K562 (cell line): ENCODE measurements around the gene BNC1. TPM values are rescaled to one million over a fixed set of nuclear protein-coding genes. Genes with fewer than 3 reads are reported as not detected.
A peak's percentile ranks its signal among the peaks of the same experiment; 100 is the strongest.

Experiments used
- ARHGAP35 ChIP-seq: fragments of 450-650 bp; IDR thresholded peaks from 2 replicates; pipeline ENCODE4 v1.6.1; 2018; ENCODE audit not compliant: partially characterized antibody
- CHD2 ChIP-seq: IDR thresholded peaks from 2 replicates; pipeline ENCODE4 v1.6.1; 2011; ENCODE audit warnings: low read depth, low read length
- COPS2 ChIP-seq: fragments of 450-650 bp; conservative IDR thresholded peaks from 2 replicates; pipeline ENCODE4 v1.6.1; 2016; ENCODE audit warnings: mild to moderate bottlenecking, moderate library complexity
- CUX1 ChIP-seq: fragments of 200-800 bp; sonication (Bioruptor generic); IDR thresholded peaks from 2 replicates; pipeline ENCODE4 v1.6.1; 2016; ENCODE audit warnings: missing genetic modification characterization, missing compliant biosample characterization
- FIP1L1 ChIP-seq: fragments of 200-400 bp; formaldehyde crosslinking; IDR thresholded peaks from 2 replicates; pipeline ENCODE4 v1.6.1; 2018; ENCODE audit warnings: mild to moderate bottlenecking, low read depth, low read length; ENCODE audit not compliant: poor library complexity, severe bottlenecking
- GTF2E2 ChIP-seq: fragments of 200-800 bp; sonication (Bioruptor generic); IDR thresholded peaks from 2 replicates; pipeline ENCODE4 v1.6.1; 2016; ENCODE audit warnings: missing genetic modification characterization, missing compliant biosample characterization
- HDGF ChIP-seq: fragments of 450-650 bp; IDR thresholded peaks from 2 replicates; pipeline ENCODE4 v1.6.1; 2016
- NR1H2 ChIP-seq: sonication (generic); formaldehyde crosslinking; IDR thresholded peaks from 2 replicates; pipeline ENCODE4 v1.4.0; 2020; ENCODE audit warnings: mild to moderate bottlenecking, missing genetic modification reagents
- POLR2H ChIP-seq: IDR thresholded peaks from 2 replicates; pipeline ENCODE4 v1.6.1; 2016; ENCODE audit warnings: missing genetic modification characterization, low read depth, mild to moderate bottlenecking, control low read depth, missing compliant biosample characterization, moderate library complexity
- SIRT6 ChIP-seq: IDR thresholded peaks from one replicate; pipeline ENCODE4 v1.6.1; 2012; ENCODE audit warnings: low read depth, mild to moderate bottlenecking, control low read depth, inconsistent platforms, low read length, moderate library complexity
- TCFL5 ChIP-seq: fragments of 250-450 bp; sonication (Bioruptor Pico); conservative IDR thresholded peaks from 2 replicates; pipeline ENCODE4 v1.6.1; 2021; ENCODE audit warnings: mild to moderate bottlenecking, moderate library complexity, matching md5 sums
- THRA ChIP-seq: fragments of 450-650 bp; IDR thresholded peaks from 2 replicates; pipeline ENCODE4 v1.6.1; 2017; ENCODE audit warnings: mild to moderate bottlenecking, moderate library complexity
- ZNF217 ChIP-seq: sonication (generic); formaldehyde crosslinking; IDR thresholded peaks from 2 replicates; pipeline ENCODE4 v1.8.0; 2022; ENCODE audit warnings: mild to moderate bottlenecking, missing genetic modification reagents
- ZNF431 ChIP-seq: sonication (generic); formaldehyde crosslinking; IDR thresholded peaks from 2 replicates; pipeline ENCODE4 v1.8.0; 2022; ENCODE audit warnings: mild to moderate bottlenecking, missing genetic modification reagents
- ZNF785 ChIP-seq: fragments of 250-450 bp; sonication (Bioruptor Pico); IDR thresholded peaks from 2 replicates; pipeline ENCODE4 v1.4.0; 2020; ENCODE audit warnings: mild to moderate bottlenecking
- polyA plus RNA-seq, 8 experiments: library from polyadenylated mRNA; depleted of rRNA in 4 of 8; stranded (reverse) in 5 of 8; unstranded in 3 of 8; fragments of >200 nt; fragmentation: Nextera tagmentation in 2 of 8; fragmentation: Illumina TruSeq in 1 of 8; extraction: Ambion mirVana in 2 of 8; extraction: Trizol in 1 of 8; gene quantifications; 2 replicates each; pipeline versions ENCODE4 v1.2.1 to v1.2.3, GENCODE V29; 2011 to 2014; ENCODE audit warnings: inconsistent platforms in 1 of 8, missing spikeins in 1 of 8
- total RNA-seq, 7 experiments: library from RNA; depleted of rRNA in 6 of 7; stranded (reverse); fragments of >200 nt in 6 of 7; fragmentation: Illumina TruSeq in 2 of 7; extraction: Trizol in 2 of 7; gene quantifications; 2 replicates each; pipeline versions ENCODE4 v1.2.1 to v1.2.3, GENCODE V29; 2011 to 2021; ENCODE audit warnings: low replicate concordance in 1 of 7
- TF ChIP-seq, protein P1 (sequence below): fragments of 250-450 bp; sonication (Bioruptor Pico); IDR thresholded peaks from 2 replicates; pipeline ENCODE4 v1.4.0; 2020; ENCODE audit warnings: mild to moderate bottlenecking, moderate library complexity
- TF ChIP-seq, protein P2 (sequence below), 2 experiments: fragments of 450-650 bp in 1 of 2; sonication (generic) in 1 of 2; formaldehyde crosslinking; conservative IDR thresholded peaks; 2 replicates each; pipeline versions ENCODE4 v1.4.0 to v1.8.1; 2020 to 2022; ENCODE audit warnings: mild to moderate bottlenecking in 1 of 2, missing genetic modification reagents in 1 of 2
- TF ChIP-seq, protein P3 (sequence below): fragments of 250-450 bp; sonication (Bioruptor Pico); IDR thresholded peaks from 2 replicates; pipeline ENCODE4 v1.8.0; 2022; ENCODE audit warnings: moderate library complexity, mild to moderate bottlenecking, inconsistent platforms

Gene BNC1
- total and polyA plus RNA-seq, 9 of the 15 experiments (the other 6 are each of a cell fraction or from before 2014, with no cell fraction given): not detected

DNA sequence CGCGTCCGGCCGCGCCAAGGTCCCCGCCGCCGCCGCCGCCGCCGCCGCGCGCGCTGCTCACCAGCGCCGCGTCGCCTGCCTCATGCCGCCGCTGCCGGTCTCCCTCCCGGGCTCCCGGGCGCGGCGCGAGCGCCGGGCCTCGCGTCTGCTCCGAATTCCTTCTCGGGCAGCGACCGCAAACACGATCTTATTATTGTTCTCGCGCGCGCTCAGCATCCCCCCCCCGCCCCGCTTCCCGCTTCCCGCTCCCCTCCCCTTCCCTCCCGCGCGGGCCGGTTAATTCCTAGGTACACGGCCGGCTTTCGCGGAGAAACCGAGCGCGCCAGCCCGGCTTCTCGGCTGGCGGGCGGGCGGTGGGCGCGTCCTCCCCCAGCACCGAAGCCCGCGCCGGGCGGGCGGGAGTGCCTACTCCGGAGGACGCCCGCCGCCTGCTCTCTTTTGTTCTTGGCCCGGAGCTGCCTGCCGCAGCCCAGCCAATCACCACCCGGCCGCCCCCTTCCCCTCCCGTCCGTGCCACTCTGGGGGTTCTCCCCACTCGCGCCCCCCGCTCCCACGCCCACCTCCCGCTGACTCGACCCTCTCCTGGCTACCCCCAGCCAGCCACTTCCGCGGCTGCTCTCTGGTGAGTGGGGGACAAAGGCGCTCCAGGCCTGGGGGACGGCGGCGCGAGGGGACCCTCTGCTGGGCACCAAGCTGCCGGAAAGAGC, 76.7 kb downstream of the BNC1 start, which contains the start of gene HDGFL3 (continued):
- TF ChIP-seq, protein P1, sequence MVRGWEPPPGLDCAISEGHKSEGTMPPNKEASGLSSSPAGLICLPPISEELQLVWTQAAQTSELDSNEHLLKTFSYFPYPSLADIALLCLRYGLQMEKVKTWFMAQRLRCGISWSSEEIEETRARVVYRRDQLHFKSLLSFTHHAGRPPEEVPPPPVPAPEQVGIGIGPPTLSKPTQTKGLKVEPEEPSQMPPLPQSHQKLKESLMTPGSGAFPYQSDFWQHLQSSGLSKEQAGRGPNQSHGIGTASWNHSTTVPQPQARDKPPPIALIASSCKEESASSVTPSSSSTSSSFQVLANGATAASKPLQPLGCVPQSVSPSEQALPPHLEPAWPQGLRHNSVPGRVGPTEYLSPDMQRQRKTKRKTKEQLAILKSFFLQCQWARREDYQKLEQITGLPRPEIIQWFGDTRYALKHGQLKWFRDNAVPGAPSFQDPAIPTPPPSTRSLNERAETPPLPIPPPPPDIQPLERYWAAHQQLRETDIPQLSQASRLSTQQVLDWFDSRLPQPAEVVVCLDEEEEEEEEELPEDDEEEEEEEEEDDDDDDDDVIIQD: no peak
- TF ChIP-seq, protein P2, sequence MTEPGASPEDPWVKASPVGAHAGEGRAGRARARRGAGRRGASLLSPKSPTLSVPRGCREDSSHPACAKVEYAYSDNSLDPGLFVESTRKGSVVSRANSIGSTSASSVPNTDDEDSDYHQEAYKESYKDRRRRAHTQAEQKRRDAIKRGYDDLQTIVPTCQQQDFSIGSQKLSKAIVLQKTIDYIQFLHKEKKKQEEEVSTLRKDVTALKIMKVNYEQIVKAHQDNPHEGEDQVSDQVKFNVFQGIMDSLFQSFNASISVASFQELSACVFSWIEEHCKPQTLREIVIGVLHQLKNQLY (CRISPR knock-in tag; conservative IDR thresholded peaks at IDR 0.05): no peak
- TF ChIP-seq NR1H2 (CRISPR knock-in tag) (0 out of 2 replicates have a peak, but pooled peaks have one; percentile 36), CHD2 (no peak), HDGF (no peak), ARHGAP35 (no peak), GTF2E2 (tag) (no peak), ZNF431 (CRISPR knock-in tag) (no peak), THRA (no peak), TCFL5 (no peak), FIP1L1 (no peak), SIRT6 (no peak), POLR2H (tag) (no peak), CUX1 (CRISPR knock-in tag) (no peak), ZNF217 (CRISPR knock-in tag) (no peak), COPS2 (no peak), ZNF785 (CRISPR knock-in tag) (no peak)
- TF ChIP-seq, protein P3, sequence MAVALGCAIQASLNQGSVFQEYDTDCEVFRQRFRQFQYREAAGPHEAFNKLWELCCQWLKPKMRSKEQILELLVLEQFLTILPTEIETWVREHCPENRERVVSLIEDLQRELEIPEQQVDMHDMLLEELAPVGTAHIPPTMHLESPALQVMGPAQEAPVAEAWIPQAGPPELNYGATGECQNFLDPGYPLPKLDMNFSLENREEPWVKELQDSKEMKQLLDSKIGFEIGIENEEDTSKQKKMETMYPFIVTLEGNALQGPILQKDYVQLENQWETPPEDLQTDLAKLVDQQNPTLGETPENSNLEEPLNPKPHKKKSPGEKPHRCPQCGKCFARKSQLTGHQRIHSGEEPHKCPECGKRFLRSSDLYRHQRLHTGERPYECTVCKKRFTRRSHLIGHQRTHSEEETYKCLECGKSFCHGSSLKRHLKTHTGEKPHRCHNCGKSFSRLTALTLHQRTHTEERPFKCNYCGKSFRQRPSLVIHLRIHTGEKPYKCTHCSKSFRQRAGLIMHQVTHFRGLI (CRISPR knock-in tag): no peak
